ENCODE data around the gene UROS.

DNA sequence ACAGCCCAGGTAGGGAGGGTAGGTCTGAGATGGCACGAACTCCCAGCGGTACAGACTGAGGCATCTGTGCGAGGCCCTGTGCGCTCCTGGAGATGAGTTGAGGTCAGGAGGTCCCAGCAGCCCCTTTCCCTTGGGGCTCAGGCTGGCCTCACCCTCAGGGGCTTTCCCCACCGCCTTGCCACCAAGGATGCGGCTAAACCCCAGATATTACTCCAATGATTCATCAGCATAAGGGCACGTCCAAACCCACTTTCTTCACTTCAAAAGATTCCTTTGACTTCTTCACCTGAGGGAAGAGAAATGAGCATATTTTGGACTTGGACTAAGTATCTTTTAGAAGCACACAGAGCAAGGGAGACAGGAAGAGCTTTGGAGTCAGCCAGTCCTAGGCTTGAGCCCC lies 20.3 kb downstream of the UROS start:
- no peak for TF ChIP-seq SP1 (IDR thresholded peaks at IDR 0.05)
- no peak for TF ChIP-seq BHLHE40 (IDR thresholded peaks at IDR 0.05; ENCODE audit: borderline replicate concordance)
- no peak for TF ChIP-seq CTBP1 (IDR thresholded peaks at IDR 0.05; ENCODE audit: borderline replicate concordance)
- TF ChIP-seq FOXM1 (IDR thresholded peaks at IDR 0.05; ENCODE audit: borderline replicate concordance): no peak
- no peak for TF ChIP-seq FOXK2 (IDR thresholded peaks at IDR 0.05)
- no peak for TF ChIP-seq ZNF384 (IDR thresholded peaks at IDR 0.05)
- TF ChIP-seq FOXA1 (IDR thresholded peaks at IDR 0.05): no peak
- TF ChIP-seq TARDBP (IDR thresholded peaks at IDR 0.05): no peak
